ENCODE data around the gene RAB9A.

RAB9A gene

DNA sequence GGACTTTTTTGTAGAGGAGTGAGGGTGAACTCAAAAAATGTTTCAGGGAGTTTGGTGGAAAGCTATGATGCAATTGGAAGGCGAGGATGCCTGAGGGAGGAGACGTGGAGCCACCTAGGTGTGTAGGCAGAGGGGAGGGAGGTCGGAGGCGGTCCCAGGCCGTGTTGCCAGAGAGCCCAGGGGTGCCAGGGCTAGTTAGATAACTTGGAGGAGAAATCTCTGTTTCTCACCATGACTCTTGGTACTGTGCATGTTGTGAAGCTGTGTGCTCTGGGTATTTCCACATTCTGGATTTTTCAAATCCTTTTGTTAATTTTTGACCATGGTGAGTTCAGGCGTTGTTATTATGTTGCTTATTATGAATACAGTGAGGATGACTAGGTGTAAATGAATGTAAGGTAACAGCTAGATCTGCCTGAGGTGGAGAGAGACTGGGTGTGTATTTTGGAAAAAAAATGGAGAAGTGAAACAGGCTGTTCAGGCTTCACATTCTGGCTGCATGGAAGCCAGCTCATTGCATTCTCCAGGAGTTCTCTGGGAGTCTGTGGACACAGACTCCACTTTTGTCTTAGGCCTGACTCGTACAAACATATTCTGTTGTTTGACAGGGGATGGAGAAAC is 4.5 kb downstream of the RAB9A start:
- H3K9ac ChIP-seq (ENCODE audit: low read depth, low read length): no peak overlapping the region
- H3K27me3 ChIP-seq (ENCODE audit: control insufficient read depth, insufficient read depth, low read length): peaks cover 3% of the 10 kb centered on the region
- H3K4me1 ChIP-seq (ENCODE audit: control insufficient read depth, insufficient read depth, low read length): peaks cover 23% of the 10 kb centered on the region

DNA sequence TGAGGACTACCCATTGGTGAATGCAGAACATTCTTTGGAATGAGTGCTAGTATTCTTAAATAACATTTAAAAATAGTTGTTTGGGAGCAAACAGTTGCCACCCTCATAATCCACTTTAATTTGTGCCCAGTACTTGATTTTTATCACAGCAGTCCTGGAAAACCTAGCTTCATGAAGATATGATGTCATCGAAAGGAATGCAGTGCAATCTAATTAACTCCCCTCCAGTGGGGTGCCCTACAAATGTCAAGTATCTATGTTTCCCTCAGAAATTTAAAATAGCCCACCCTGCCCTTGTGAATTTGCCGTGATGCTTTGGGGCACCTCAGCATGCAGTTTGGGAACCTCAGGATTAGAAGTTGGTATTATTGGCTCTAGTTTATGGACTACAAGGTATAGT is 5.4 kb downstream of the RAB9A start:
- peaks cover 23% of the 10 kb centered on the region for H3K4me1 ChIP-seq (ENCODE audit: control insufficient read depth, insufficient read depth, low read length)
- H3K27me3 ChIP-seq (ENCODE audit: control insufficient read depth, insufficient read depth, low read length): no peaks in the 10 kb centered on the region
- no peak overlapping the region for H3K4me3 ChIP-seq (ENCODE audit: low read depth, low read length)

More for the DNA sequence above, 4.5 kb downstream of the RAB9A start:
- peak overlapping the region; percentile 10 for H3K4me3 ChIP-seq (ENCODE audit: low read depth, low read length)
- no peaks in the 10 kb centered on the region for H3K36me3 ChIP-seq (ENCODE audit: control insufficient read depth, insufficient read depth, low read length)
- H3K9me3 ChIP-seq (ENCODE audit: control insufficient read depth, insufficient read depth, low read length): no peaks in the 10 kb centered on the region

DNA sequence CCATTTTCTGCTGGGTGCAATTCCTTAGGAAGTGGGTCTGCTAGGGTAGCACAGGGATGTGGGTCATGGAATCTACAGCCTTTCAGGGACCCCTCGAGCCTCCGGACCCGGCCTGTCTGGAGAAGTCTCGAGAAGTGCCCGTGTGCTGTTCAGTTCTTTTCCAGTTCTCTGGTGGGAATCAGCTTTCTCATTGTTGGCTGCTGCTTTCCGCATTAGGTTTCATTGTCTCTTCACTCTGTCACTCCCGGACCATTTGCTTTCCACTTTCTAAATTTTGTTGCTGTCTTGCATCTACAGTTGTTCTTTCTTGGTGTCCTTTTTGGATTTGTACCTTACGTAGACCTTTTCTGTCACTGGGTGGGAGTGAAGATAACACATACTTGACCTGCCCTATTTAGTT is 6.1 kb downstream of the RAB9A start:
- H3K4me1 ChIP-seq (ENCODE audit: control insufficient read depth, insufficient read depth, low read length): peaks cover 23% of the 10 kb centered on the region

More for the DNA sequence above, 5.4 kb downstream of the RAB9A start:
- Histone ChIP-seq H3K36me3 (ENCODE audit: control insufficient read depth, insufficient read depth, low read length) (no peaks in the 10 kb centered on the region), H3K9me3 (ENCODE audit: control insufficient read depth, insufficient read depth, low read length) (no peaks in the 10 kb centered on the region), H3K9ac (ENCODE audit: low read depth, low read length) (no peak overlapping the region)

DNA sequence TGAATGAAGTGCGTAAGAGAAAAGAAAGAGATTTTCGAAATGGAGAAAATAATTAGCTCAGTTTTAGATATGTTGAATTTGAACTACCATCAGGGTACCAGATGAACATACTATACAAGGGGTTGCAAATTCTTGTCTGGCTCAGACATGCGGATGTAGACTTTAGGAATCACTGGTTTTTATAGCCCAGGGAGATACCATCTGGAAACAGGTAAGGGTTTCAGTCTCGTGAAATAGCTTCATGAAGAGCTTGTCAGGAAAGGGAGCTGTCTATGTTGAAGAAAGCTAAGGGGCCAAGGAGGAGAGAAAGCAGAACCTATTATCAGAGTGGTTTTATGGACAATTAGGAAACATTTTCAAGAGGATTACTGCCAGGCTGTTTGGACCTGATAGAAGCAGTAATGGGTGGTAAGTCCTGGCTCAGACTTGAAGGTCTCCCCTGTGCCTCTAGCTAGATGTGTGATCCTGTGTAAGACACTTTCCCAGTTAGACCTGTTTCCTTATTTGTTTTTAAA is 6.7 kb downstream of the RAB9A start:
- Histone ChIP-seq H3K4me3 (ENCODE audit: low read depth, low read length) (no peak overlapping the region), H3K36me3 (ENCODE audit: control insufficient read depth, insufficient read depth, low read length) (no peaks in the 10 kb centered on the region), H3K9ac (ENCODE audit: low read depth, low read length) (no peak overlapping the region), H3K4me1 (ENCODE audit: control insufficient read depth, insufficient read depth, low read length) (peaks cover 23% of the 10 kb centered on the region), H3K9me3 (ENCODE audit: control insufficient read depth, insufficient read depth, low read length) (no peaks in the 10 kb centered on the region), H3K27me3 (ENCODE audit: control insufficient read depth, insufficient read depth, low read length) (no peaks in the 10 kb centered on the region)

More for the DNA sequence above, 6.1 kb downstream of the RAB9A start:
- H3K36me3 ChIP-seq (ENCODE audit: control insufficient read depth, insufficient read depth, low read length): no peaks in the 10 kb centered on the region
- H3K27me3 ChIP-seq (ENCODE audit: control insufficient read depth, insufficient read depth, low read length): no peaks in the 10 kb centered on the region
- peak overlapping the region; percentile 30 for H3K9ac ChIP-seq (ENCODE audit: low read depth, low read length)
- H3K9me3 ChIP-seq (ENCODE audit: control insufficient read depth, insufficient read depth, low read length): no peaks in the 10 kb centered on the region
- no peak overlapping the region for H3K4me3 ChIP-seq (ENCODE audit: low read depth, low read length)

DNA sequence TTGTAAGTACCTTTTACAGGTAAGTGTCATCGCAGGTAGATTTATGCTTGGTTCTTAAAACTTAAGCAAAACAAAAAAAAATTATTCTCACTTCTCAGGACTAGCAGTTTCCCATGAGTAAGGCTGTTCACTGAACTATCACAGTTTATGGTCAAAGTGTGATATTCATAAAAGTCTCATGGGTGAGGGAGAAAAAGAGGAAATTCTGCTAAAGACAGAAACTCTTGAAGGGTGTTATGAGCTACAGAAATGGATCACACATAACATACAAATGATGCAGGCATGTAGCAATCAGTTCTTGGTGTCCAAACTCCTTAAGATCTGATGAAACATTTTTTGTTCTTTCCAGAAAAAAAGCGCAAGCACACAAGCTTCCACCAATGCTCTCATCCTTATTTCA is 8.5 kb downstream of the RAB9A start:
- Histone ChIP-seq H3K4me3 (ENCODE audit: low read depth, low read length) (no peak overlapping the region), H3K9ac (ENCODE audit: low read depth, low read length) (no peak overlapping the region), H3K27me3 (ENCODE audit: control insufficient read depth, insufficient read depth, low read length) (no peaks in the 10 kb centered on the region), H3K9me3 (ENCODE audit: control insufficient read depth, insufficient read depth, low read length) (no peaks in the 10 kb centered on the region), H3K4me1 (ENCODE audit: control insufficient read depth, insufficient read depth, low read length) (peaks cover 23% of the 10 kb centered on the region), H3K36me3 (ENCODE audit: control insufficient read depth, insufficient read depth, low read length) (no peaks in the 10 kb centered on the region)

DNA sequence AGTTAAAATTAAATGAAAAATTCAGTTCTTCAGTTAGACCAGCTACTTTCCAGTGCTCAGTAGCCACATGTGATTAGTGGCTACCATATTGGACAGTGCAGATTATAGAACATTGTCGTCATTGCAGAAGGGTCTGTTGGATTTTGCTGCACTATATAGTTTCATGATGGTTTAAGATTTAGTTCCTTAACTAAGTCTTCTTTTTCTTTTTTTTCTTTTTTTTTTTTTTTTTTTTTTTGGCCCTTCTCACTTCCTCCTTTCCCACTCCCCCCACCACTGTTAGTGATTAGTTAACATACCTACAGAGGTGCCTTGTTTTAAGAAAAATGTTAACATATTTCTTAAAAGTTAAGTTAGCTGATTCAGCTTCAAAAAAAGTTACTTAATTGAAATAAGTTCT is 9.0 kb downstream of the RAB9A start:
- H3K9ac ChIP-seq (ENCODE audit: low read depth, low read length): no peak overlapping the region
- peaks cover 19% of the 10 kb centered on the region for H3K4me1 ChIP-seq (ENCODE audit: control insufficient read depth, insufficient read depth, low read length)

DNA sequence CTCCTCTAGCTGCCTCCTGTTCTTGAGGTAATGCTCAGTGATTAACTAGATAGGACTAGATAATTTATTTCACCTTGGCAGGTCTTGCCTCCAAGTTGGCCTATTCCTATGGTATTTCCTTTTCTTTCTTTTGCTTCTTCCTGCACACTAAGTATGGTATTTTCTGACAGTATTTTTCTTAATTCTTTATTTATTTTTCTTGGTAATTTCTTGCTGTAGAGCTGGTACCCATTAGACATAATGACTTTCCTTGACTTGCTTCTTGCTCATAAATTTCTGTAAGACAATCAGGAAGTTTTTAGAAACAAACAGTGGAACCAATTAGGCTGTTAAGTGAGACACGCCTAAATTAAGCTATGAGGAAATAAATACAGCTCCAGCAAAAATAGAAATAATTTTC is 9.5 kb downstream of the RAB9A start:
- peaks cover 15% of the 10 kb centered on the region for H3K4me1 ChIP-seq (ENCODE audit: control insufficient read depth, insufficient read depth, low read length)
- H3K9me3 ChIP-seq (ENCODE audit: control insufficient read depth, insufficient read depth, low read length): no peaks in the 10 kb centered on the region
- no peak overlapping the region for H3K9ac ChIP-seq (ENCODE audit: low read depth, low read length)
- no peaks in the 10 kb centered on the region for H3K36me3 ChIP-seq (ENCODE audit: control insufficient read depth, insufficient read depth, low read length)
- no peaks in the 10 kb centered on the region for H3K27me3 ChIP-seq (ENCODE audit: control insufficient read depth, insufficient read depth, low read length)
- H3K4me3 ChIP-seq (ENCODE audit: low read depth, low read length): no peak overlapping the region

More for the DNA sequence above, 9.0 kb downstream of the RAB9A start:
- Histone ChIP-seq H3K4me3 (ENCODE audit: low read depth, low read length) (no peak overlapping the region), H3K36me3 (ENCODE audit: control insufficient read depth, insufficient read depth, low read length) (no peaks in the 10 kb centered on the region), H3K27me3 (ENCODE audit: control insufficient read depth, insufficient read depth, low read length) (no peaks in the 10 kb centered on the region), H3K9me3 (ENCODE audit: control insufficient read depth, insufficient read depth, low read length) (no peaks in the 10 kb centered on the region)

DNA sequence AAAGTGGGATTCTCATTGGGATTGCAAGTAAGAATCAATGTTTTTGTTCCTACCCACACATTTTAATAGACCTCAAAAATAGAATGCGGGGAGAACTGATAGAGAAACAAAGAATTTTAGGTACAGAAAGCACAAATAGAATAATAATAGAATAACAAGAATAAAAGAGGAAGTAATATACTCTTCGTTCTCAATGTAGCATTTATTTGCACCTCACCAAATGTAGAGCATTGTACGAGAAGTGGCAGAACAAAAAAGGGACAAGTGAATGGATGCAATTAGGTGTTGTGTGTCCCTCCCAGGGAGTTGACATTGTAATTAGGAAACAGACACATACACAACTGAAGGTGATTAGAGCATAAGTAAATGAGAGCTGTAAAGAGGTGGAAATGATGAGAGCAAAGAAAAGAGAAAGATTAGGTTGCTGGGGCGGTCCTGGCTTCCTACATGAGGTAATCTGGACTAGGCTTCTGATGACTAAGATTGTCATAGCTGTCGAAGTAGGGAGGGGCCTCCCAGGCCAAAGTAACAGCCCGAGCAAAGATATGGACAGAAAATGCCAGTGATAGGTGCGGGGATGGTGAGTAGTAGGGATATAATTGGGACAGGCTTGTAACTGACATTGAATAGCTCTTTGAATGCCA is 10.4 kb downstream of the RAB9A start:
- Histone ChIP-seq H3K36me3 (ENCODE audit: control insufficient read depth, insufficient read depth, low read length) (no peaks in the 10 kb centered on the region), H3K27me3 (ENCODE audit: control insufficient read depth, insufficient read depth, low read length) (no peaks in the 10 kb centered on the region), H3K4me3 (ENCODE audit: low read depth, low read length) (no peak overlapping the region), H3K9me3 (ENCODE audit: control insufficient read depth, insufficient read depth, low read length) (no peaks in the 10 kb centered on the region), H3K4me1 (ENCODE audit: control insufficient read depth, insufficient read depth, low read length) (peaks cover 8% of the 10 kb centered on the region), H3K9ac (ENCODE audit: low read depth, low read length) (no peak overlapping the region)

DNA sequence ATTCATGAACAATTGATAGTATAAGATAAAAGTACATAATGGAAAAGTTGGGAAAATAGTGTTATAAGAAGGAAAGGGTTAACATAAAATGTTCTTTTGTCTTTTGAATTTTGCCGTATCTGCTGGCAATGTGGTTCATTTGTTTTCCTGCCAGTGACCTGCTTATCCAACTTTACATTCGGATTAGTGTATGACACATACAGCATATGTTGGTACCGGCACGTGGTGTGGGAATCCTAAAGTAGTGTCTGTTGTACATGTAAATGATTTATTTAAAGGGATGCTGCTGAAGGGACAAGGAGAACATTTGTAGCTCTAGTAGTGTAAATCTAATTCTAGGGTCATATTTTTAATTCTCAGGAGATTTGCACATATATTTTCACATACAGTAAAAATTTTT is 11.5 kb downstream of the RAB9A start:
- H3K4me1 ChIP-seq (ENCODE audit: control insufficient read depth, insufficient read depth, low read length): peaks cover 2% of the 10 kb centered on the region
- H3K36me3 ChIP-seq (ENCODE audit: control insufficient read depth, insufficient read depth, low read length): no peaks in the 10 kb centered on the region
- no peaks in the 10 kb centered on the region for H3K27me3 ChIP-seq (ENCODE audit: control insufficient read depth, insufficient read depth, low read length)

DNA sequence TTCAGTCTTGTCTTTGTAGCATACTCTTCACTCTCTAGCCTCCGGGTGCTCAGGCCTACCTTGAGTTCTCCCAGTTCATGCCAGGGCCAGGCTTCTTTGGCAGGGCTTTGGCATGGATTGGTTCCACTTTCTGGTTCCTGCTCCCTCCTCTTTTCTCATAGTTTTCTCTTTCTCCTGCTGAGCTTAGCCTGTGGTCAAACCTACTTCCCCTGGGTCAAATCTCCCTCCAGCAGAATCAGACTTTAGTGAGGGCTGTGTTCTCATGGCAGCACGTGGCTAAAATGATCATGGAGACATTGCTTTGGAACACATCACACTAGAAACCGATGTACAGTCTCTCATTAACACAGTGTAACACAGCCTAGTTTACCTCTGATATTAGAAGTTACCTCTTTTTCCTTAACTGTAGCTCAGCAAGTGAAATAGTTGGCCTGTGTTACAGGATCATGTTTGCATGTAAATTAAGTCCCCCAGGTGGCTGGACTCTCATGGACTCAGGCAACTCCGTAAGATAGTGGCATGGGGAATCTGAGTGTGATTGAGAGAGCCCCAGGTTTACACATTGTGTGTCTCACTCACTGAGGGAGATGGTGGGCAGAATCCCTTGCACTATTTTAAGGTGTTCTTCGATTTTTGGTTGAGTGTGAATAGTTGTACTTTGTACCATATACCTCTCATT is 13.3 kb downstream of the RAB9A start:
- H3K4me1 ChIP-seq (ENCODE audit: control insufficient read depth, insufficient read depth, low read length): peaks cover 2% of the 10 kb centered on the region
- no peaks in the 10 kb centered on the region for H3K36me3 ChIP-seq (ENCODE audit: control insufficient read depth, insufficient read depth, low read length)
- H3K4me3 ChIP-seq (ENCODE audit: low read depth, low read length): no peak overlapping the region
- no peaks in the 10 kb centered on the region for H3K9me3 ChIP-seq (ENCODE audit: control insufficient read depth, insufficient read depth, low read length)
- no peaks in the 10 kb centered on the region for H3K27me3 ChIP-seq (ENCODE audit: control insufficient read depth, insufficient read depth, low read length)
- H3K9ac ChIP-seq (ENCODE audit: low read depth, low read length): no peak overlapping the region

More for the DNA sequence above, 11.5 kb downstream of the RAB9A start:
- H3K4me3 ChIP-seq (ENCODE audit: low read depth, low read length): no peak overlapping the region
- H3K9ac ChIP-seq (ENCODE audit: low read depth, low read length): no peak overlapping the region
- no peaks in the 10 kb centered on the region for H3K9me3 ChIP-seq (ENCODE audit: control insufficient read depth, insufficient read depth, low read length)

DNA sequence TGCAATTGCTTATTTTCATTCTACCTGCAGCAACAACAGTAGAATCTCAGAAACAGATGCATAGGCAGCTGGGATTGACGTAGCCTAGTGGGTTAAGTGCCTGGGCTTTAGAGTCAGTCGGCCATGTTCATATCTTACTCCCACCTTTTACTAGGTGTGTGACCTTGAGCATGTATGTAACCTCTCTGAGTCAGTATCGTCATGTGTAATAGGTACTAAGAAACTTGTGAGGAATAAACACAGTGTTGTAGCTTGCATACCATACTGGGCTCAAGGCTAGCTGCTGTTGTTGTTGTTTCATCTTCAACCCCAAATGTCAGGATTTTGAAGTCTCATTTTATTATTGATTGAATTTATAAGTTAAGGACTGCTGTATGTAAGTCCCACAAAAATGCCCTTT is 14.2 kb downstream of the RAB9A start:
- Histone ChIP-seq H3K9ac (ENCODE audit: low read depth, low read length) (no peak overlapping the region), H3K4me3 (ENCODE audit: low read depth, low read length) (no peak overlapping the region), H3K36me3 (ENCODE audit: control insufficient read depth, insufficient read depth, low read length) (peaks cover 5% of the 10 kb centered on the region), H3K9me3 (ENCODE audit: control insufficient read depth, insufficient read depth, low read length) (no peaks in the 10 kb centered on the region), H3K4me1 (ENCODE audit: control insufficient read depth, insufficient read depth, low read length) (peaks cover 2% of the 10 kb centered on the region), H3K27me3 (ENCODE audit: control insufficient read depth, insufficient read depth, low read length) (no peaks in the 10 kb centered on the region)

DNA sequence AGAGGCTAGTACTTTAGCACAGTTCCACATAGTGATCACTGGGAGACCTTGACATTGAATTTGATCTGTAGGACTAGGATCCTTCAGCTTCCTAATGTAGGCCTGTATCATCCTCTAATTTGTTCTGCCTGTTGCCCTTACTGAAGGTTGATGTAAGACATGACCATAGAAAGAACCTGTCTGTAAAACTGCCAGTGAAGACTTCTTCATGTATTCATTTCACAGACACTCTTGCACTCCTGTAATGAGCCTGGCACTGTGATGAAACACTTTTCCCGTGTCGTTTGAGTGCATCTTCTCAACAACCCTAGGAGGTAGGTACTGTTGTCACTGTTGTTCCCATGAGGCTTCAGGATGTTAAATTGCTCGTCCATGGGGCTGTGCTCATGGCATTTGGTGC is 14.7 kb downstream of the RAB9A start:
- Histone ChIP-seq H3K9ac (ENCODE audit: low read depth, low read length) (no peak overlapping the region), H3K4me3 (ENCODE audit: low read depth, low read length) (no peak overlapping the region), H3K4me1 (ENCODE audit: control insufficient read depth, insufficient read depth, low read length) (peaks cover under 1% of the 10 kb centered on the region), H3K36me3 (ENCODE audit: control insufficient read depth, insufficient read depth, low read length) (peaks cover 5% of the 10 kb centered on the region), H3K9me3 (ENCODE audit: control insufficient read depth, insufficient read depth, low read length) (no peaks in the 10 kb centered on the region), H3K27me3 (ENCODE audit: control insufficient read depth, insufficient read depth, low read length) (no peaks in the 10 kb centered on the region)
